ENCODE measurements around the gene TUBGCP3. TPM values are rescaled to one million over a fixed set of nuclear protein-coding genes. Genes with fewer than 3 reads are reported as not detected.

TUBGCP3 gene
- total and polyA plus RNA-seq, 2 experiments from 2014 or later, result 12.0 to 12.2 TPM

GRCh38 chr13:112457081-112457480 lies 130.9 kb downstream of the TUBGCP3 start:
- Histone ChIP-seq H3K27ac (no peak overlapping the region), H3K36me3 (ENCODE audit: low read depth) (no peaks in the 10 kb centered on the region), H3K4me2 (ENCODE audit: unreplicated experiment) (no peak overlapping the region), H3K27me3 (replicated peaks; ENCODE audit: insufficient read depth) (no peaks in the 10 kb centered on the region), H3K79me2 (ENCODE audit: insufficient read depth) (no peaks in the 10 kb centered on the region), H3K9me2 (ENCODE audit: insufficient read depth) (no peaks in the 10 kb centered on the region), H3K9me3 (ENCODE audit: low read depth) (no peaks in the 10 kb centered on the region), H4K20me1 (ENCODE audit: insufficient read depth) (no peaks in the 10 kb centered on the region), H3K4me3 (no peak overlapping the region), H2AFZ (no peak overlapping the region), H3K9ac (no peak overlapping the region), H3F3A (ENCODE audit: insufficient read depth) (no peaks in the 10 kb centered on the region), H3K4me1 (ENCODE audit: insufficient read depth) (no peaks in the 10 kb centered on the region)
- in situ Hi-C loops (cut with MboI), result no loop called here
- TF ChIP-seq EZH2 (IDR thresholded peaks at IDR 0.05; ENCODE audit: insufficient read depth, poor library complexity, severe bottlenecking) (no peak), EZH2phosphoT487 (IDR thresholded peaks at IDR 0.05; ENCODE audit: insufficient read depth, low read depth) (no peak)
- DNase-seq, result no peak
- WGBS, 2 experiments (ENCODE audit: low coverage in 1 of 2, low lambda C conversion rate in 2 of 2, missing lambda C conversion rate in 2 of 2), result 57 to 68% methylated on average over 9 of the region's 9 CpGs

GRCh38 chr13:112456138-112457056 lies 131.6 kb downstream of the TUBGCP3 start:
- no peaks in the 10 kb centered on the region for H3K36me3 ChIP-seq (ENCODE audit: low read depth)
- no peaks in the 10 kb centered on the region for H3F3A ChIP-seq (ENCODE audit: insufficient read depth)
- no peak overlapping the region for H3K9ac ChIP-seq
- 57 to 62% methylated on average over 22 of the region's 22 CpGs for WGBS, 2 experiments (ENCODE audit: low coverage in 1 of 2, low lambda C conversion rate in 2 of 2, missing lambda C conversion rate in 2 of 2)
- TF ChIP-seq EZH2 (IDR thresholded peaks at IDR 0.05; ENCODE audit: insufficient read depth, poor library complexity, severe bottlenecking), result no peak
- no peak for TF ChIP-seq EZH2phosphoT487 (IDR thresholded peaks at IDR 0.05; ENCODE audit: insufficient read depth, low read depth)
- H3K27ac ChIP-seq, result no peak overlapping the region
- no peaks in the 10 kb centered on the region for H3K27me3 ChIP-seq (replicated peaks; ENCODE audit: insufficient read depth)
- H3K4me3 ChIP-seq, result no peak overlapping the region
- H3K79me2 ChIP-seq (ENCODE audit: insufficient read depth), result no peaks in the 10 kb centered on the region
- H4K20me1 ChIP-seq (ENCODE audit: insufficient read depth), result no peaks in the 10 kb centered on the region
- H3K9me3 ChIP-seq (ENCODE audit: low read depth), result no peaks in the 10 kb centered on the region
- no peaks in the 10 kb centered on the region for H3K4me1 ChIP-seq (ENCODE audit: insufficient read depth)
- H2AFZ ChIP-seq, result no peak overlapping the region
- DNase-seq, result no peak
- no peaks in the 10 kb centered on the region for H3K9me2 ChIP-seq (ENCODE audit: insufficient read depth)
- in situ Hi-C loops (cut with MboI), result no loop called here
- no peak overlapping the region for H3K4me2 ChIP-seq (ENCODE audit: unreplicated experiment)

- no peaks in the 10 kb centered on the region for H3K79me2 ChIP-seq (ENCODE audit: insufficient read depth)
- H2AFZ ChIP-seq, result no peak overlapping the region
- no peaks in the 10 kb centered on the region for H3K4me1 ChIP-seq (ENCODE audit: insufficient read depth)
- TF ChIP-seq EZH2 (IDR thresholded peaks at IDR 0.05; ENCODE audit: insufficient read depth, poor library complexity, severe bottlenecking) (no peak), EZH2phosphoT487 (IDR thresholded peaks at IDR 0.05; ENCODE audit: insufficient read depth, low read depth) (no peak)
- WGBS, 2 experiments (ENCODE audit: low coverage in 1 of 2, low lambda C conversion rate in 2 of 2, missing lambda C conversion rate in 2 of 2), result 19% methylated on average over 17 of the region's 17 CpGs
- H3K4me3 ChIP-seq, result no peak overlapping the region
- H4K20me1 ChIP-seq (ENCODE audit: insufficient read depth), result no peaks in the 10 kb centered on the region
- no peak overlapping the region for H3K9ac ChIP-seq
- no peaks in the 10 kb centered on the region for H3K36me3 ChIP-seq (ENCODE audit: low read depth)
- H3K4me2 ChIP-seq (ENCODE audit: unreplicated experiment), result no peak overlapping the region
- H3K9me2 ChIP-seq (ENCODE audit: insufficient read depth), result no peaks in the 10 kb centered on the region
- in situ Hi-C loops (cut with MboI), result no loop called here
- DNase-seq, result no peak
- H3K27ac ChIP-seq, result no peak overlapping the region
- H3K27me3 ChIP-seq (replicated peaks; ENCODE audit: insufficient read depth), result no peaks in the 10 kb centered on the region
- no peaks in the 10 kb centered on the region for H3K9me3 ChIP-seq (ENCODE audit: low read depth)
- H3F3A ChIP-seq (ENCODE audit: insufficient read depth), result no peaks in the 10 kb centered on the region
These were observed 132.4 kb downstream of the TUBGCP3 start for GRCh38 chr13:112455476-112456059.

- H3F3A ChIP-seq (ENCODE audit: insufficient read depth), result no peaks in the 10 kb centered on the region
- H3K27me3 ChIP-seq (replicated peaks; ENCODE audit: insufficient read depth), result no peaks in the 10 kb centered on the region
- no peak overlapping the region for H3K27ac ChIP-seq
- H3K79me2 ChIP-seq (ENCODE audit: insufficient read depth), result no peaks in the 10 kb centered on the region
- H2AFZ ChIP-seq, result no peak overlapping the region
- no peaks in the 10 kb centered on the region for H3K4me1 ChIP-seq (ENCODE audit: insufficient read depth)
- H3K9ac ChIP-seq, result no peak overlapping the region
- no peaks in the 10 kb centered on the region for H3K9me2 ChIP-seq (ENCODE audit: insufficient read depth)
- H3K9me3 ChIP-seq (ENCODE audit: low read depth), result no peaks in the 10 kb centered on the region
- in situ Hi-C loops (cut with MboI), result no loop called here
- H4K20me1 ChIP-seq (ENCODE audit: insufficient read depth), result no peaks in the 10 kb centered on the region
- H3K4me2 ChIP-seq (ENCODE audit: unreplicated experiment), result no peak overlapping the region
- TF ChIP-seq EZH2phosphoT487 (IDR thresholded peaks at IDR 0.05; ENCODE audit: insufficient read depth, low read depth), result no peak
- TF ChIP-seq EZH2 (IDR thresholded peaks at IDR 0.05; ENCODE audit: insufficient read depth, poor library complexity, severe bottlenecking), result no peak
- no peaks in the 10 kb centered on the region for H3K36me3 ChIP-seq (ENCODE audit: low read depth)
- 66 to 68% methylated on average over 16 of the region's 16 CpGs for WGBS, 2 experiments (ENCODE audit: low coverage in 1 of 2, low lambda C conversion rate in 2 of 2, missing lambda C conversion rate in 2 of 2)
- DNase-seq, result no peak
- no peak overlapping the region for H3K4me3 ChIP-seq
These were observed 133.2 kb downstream of the TUBGCP3 start for GRCh38 chr13:112454648-112455334.
